Left lung (tissue), 10 donors: ENCODE measurements around the gene OAS1. TPM values are rescaled to one million over a fixed set of nuclear protein-coding genes. Genes with fewer than 3 reads are reported as not detected.

Experiments
- ATAC-seq: fragments of 200-7000 bp; cut with Tn5 transposase; one replicate; pipeline ENCODE4 v1.9.1; 2020; ENCODE audit warnings: moderate library complexity
- DNase-seq, 4 donors: peaks; one replicate each; pipeline ENCODE4 v3.0.0-alpha.2; 2013 to 2020
- H3K27ac ChIP-seq, 2 donors: fragments of 200-600 bp; sonication (generic) in 1 of 2; one replicate each; pipeline versions ENCODE4 v1.5.0 to v1.8.0; 2020 to 2021
- H3K27me3 ChIP-seq, 2 donors: fragments of 200-600 bp; sonication (generic) in 1 of 2; one replicate each; pipeline versions ENCODE4 v1.5.0 to v1.8.0; 2020 to 2021
- H3K36me3 ChIP-seq, 2 donors: fragments of 200-600 bp; sonication (generic) in 1 of 2; one replicate each; pipeline versions ENCODE4 v1.5.0 to v1.8.0; 2020 to 2021
- H3K4me1 ChIP-seq, 2 donors: fragments of 200-600 bp; one replicate each; pipeline ENCODE4 v1.8.0; 2021
- H3K4me3 ChIP-seq, 2 donors: fragments of 200-600 bp; sonication (generic) in 1 of 2; one replicate each; pipeline versions ENCODE4 v1.5.0 to v1.8.0; 2020 to 2021; ENCODE audit warnings: mild to moderate bottlenecking in 1 of 2
- H3K9me3 ChIP-seq, 2 donors: fragments of 200-600 bp; sonication (generic) in 1 of 2; one replicate each; pipeline versions ENCODE4 v1.5.0 to v1.8.0; 2020 to 2021
- intact Hi-C, 2 donors: fragments of 100-400 bp; cut with DNase I; formaldehyde crosslinking; loops; one replicate each; pipeline versions ENCODE4 v1.11.2 to v1.14.2; 2022
- polyA plus RNA-seq, 6 donors: library from polyadenylated mRNA; unstranded; fragments of 120-200 nt; gene quantifications; one replicate each; pipeline ENCODE4 v1.2.1, GENCODE V29; 2013; ENCODE audit not compliant: insufficient read length in 6 of 6
- total RNA-seq, 2 donors: library from RNA; stranded (reverse); fragmentation: NEBNext Ultra II Directional; extraction: Animal tissue kit (Norgen Biotek cat#: 25700); gene quantifications; one replicate each; pipeline ENCODE4 v1.2.1, GENCODE V29; 2021
- TF ChIP-seq, protein P1 (sequence below), 2 donors: fragments of 200-600 bp; sonication (generic) in 1 of 2; IDR thresholded peaks; one replicate each; pipeline versions ENCODE4 v1.5.0 to v1.8.0; 2021; ENCODE audit warnings: antibody characterized with exemption in 2 of 2
- donor health status: DM: no; HTN: yes; CAD: no.
- donor health status: DM: no; HTN: no; CAD: no.

OAS1 gene
- total and polyA plus RNA-seq, 8 donors = 3.3 to 48.3 (median 5.3) TPM

DNA sequence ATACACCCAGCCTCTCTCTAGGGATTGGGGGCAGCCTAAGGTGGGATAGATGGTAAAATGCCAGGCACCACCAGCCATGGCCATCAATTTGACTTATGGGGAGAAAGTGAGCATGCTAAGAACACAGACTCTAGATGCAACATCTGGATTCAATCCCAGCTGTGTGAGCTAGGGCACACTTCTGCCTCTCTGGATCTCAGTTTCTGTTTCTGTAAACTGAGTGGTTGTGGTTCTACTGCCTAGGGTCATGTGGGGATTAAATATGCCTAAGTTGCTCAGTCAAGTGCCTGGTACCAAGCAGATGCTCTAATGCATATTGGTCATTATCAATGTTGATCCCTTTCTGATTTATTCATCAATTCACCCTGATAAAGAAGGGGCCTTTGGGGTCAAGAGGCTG, 12.6 kb upstream of the OAS1 start:
- no peak overlapping the region for H3K27ac ChIP-seq
- H3K9me3 ChIP-seq = no peaks in the 10 kb centered on the region
- TF ChIP-seq, protein P1, sequence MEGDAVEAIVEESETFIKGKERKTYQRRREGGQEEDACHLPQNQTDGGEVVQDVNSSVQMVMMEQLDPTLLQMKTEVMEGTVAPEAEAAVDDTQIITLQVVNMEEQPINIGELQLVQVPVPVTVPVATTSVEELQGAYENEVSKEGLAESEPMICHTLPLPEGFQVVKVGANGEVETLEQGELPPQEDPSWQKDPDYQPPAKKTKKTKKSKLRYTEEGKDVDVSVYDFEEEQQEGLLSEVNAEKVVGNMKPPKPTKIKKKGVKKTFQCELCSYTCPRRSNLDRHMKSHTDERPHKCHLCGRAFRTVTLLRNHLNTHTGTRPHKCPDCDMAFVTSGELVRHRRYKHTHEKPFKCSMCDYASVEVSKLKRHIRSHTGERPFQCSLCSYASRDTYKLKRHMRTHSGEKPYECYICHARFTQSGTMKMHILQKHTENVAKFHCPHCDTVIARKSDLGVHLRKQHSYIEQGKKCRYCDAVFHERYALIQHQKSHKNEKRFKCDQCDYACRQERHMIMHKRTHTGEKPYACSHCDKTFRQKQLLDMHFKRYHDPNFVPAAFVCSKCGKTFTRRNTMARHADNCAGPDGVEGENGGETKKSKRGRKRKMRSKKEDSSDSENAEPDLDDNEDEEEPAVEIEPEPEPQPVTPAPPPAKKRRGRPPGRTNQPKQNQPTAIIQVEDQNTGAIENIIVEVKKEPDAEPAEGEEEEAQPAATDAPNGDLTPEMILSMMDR (IDR thresholded peaks at IDR 0.05) = no peak
- ATAC-seq (no peak), DNase-seq (no peak)
- H3K27me3 ChIP-seq = peaks cover 3 to 9% of the 10 kb centered on the region in 2 donors
- intact Hi-C loops = no loop called here
- no peaks in the 10 kb centered on the region for H3K36me3 ChIP-seq
- no peak overlapping the region for H3K4me3 ChIP-seq
- H3K4me1 ChIP-seq = peaks cover 0 to 7% of the 10 kb centered on the region in 2 donors

DNA sequence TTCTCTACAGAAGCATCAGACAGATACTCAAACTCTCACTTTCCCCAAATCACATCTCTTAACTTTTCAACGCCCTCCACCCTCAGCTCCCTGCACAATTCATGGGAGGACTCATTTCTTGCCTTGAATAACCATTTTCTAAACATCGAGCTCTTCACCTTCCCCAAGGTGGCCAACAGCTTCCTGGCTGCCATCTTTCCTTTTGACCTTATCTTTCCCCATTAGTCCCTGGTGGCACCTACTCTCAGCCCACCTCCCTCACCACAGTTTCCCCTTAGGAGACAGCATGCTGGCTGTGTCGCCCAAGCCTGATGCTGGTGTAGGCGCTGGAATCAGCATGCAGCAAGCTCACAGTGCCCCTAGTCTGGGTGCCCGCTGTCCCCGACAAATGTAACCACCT, 8.4 kb upstream of the OAS1 start:
- Histone ChIP-seq H3K27ac (no peak overlapping the region), H3K9me3 (no peaks in the 10 kb centered on the region), H3K36me3 (no peaks in the 10 kb centered on the region), H3K27me3 (peaks cover 3 to 9% of the 10 kb centered on the region in 2 donors), H3K4me3 (no peak overlapping the region), H3K4me1 (peaks cover 0 to 4% of the 10 kb centered on the region in 2 donors)
- intact Hi-C loops = no loop called here
- ATAC-seq (no peak), DNase-seq (no peak)
- TF ChIP-seq, protein P1 (IDR thresholded peaks at IDR 0.05) = no peak

DNA sequence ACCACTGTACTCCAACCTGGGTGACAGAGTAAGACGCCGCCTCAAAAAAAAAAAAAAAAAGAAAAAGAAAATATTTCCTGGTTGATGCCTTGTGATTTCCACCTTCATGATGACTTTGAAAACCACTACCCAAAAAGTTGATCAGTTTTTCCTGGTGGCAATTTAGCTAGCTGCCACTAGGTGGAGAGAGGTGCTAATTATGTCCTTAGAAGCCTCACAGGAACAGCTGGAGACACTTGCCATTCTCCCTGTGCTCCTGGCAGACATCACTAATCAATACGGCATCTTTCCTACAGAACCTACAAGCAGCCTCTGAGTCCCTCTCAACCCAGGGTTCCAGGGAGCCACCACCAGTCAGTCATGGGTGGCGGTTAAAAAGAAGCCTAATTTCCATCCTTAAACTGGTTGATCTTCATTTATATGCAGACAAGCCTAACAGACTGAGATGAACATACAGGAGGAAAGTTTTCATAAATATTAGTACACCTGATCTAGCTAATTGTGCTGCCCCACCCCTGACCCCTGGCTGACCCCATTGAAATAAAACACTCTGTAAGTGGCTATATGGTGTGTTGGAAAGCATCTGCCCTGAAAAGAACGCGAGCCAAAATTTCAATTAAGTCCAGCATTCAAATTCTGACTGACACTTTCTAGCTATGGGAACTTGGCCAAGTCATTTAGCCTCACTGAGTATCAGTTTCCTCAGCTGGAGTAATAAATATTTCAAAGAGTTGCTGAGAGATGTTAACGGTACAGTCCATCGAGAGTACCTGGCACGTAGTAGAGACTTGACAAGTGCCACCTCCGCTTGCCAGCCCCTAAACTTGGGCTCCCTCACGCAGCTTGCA, 6.2 kb upstream of the OAS1 start:
- peaks cover under 1 to 10% of the 10 kb centered on the region in 2 donors for H3K4me1 ChIP-seq
- no peak for DNase-seq
- H3K9me3 ChIP-seq = no peaks in the 10 kb centered on the region
- intact Hi-C loops = no loop called here
- peak; percentile 81 for ATAC-seq
- no peak overlapping the region for H3K27ac ChIP-seq
- H3K36me3 ChIP-seq = no peaks in the 10 kb centered on the region
- peaks cover 3 to 6% of the 10 kb centered on the region in 2 donors for H3K27me3 ChIP-seq
- TF ChIP-seq, protein P1 (IDR thresholded peaks at IDR 0.05) = peak; percentile 56 to 57
- no peak overlapping the region for H3K4me3 ChIP-seq

DNA sequence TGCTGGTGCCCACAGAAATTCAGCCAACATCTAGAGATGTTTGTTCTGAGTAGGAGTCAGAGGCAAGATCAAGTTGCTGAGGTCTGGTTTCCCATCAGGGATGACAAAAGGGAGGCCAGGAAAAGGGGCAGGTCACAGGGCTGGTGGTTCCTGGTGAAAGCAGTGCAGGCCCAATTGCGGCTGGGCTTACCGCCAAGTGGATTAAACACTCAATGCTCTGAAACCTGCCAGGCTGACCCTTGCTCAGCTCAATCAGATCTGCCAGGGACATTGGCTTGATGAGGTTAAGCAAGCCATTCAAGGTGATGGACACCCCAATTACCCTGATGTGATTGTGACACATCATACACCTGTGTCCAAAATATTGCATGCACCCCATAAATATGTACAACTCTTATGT, 5.5 kb upstream of the OAS1 start:
- Histone ChIP-seq H3K27ac (no peak overlapping the region), H3K4me3 (no peak overlapping the region), H3K4me1 (peaks cover 4 to 17% of the 10 kb centered on the region in 2 donors), H3K27me3 (peaks cover 3 to 6% of the 10 kb centered on the region in 2 donors), H3K9me3 (no peaks in the 10 kb centered on the region), H3K36me3 (no peaks in the 10 kb centered on the region)
- DNase-seq (no peak), ATAC-seq (no peak)
- intact Hi-C loops = no loop called here
- TF ChIP-seq, protein P1 (IDR thresholded peaks at IDR 0.05) = no peak

DNA sequence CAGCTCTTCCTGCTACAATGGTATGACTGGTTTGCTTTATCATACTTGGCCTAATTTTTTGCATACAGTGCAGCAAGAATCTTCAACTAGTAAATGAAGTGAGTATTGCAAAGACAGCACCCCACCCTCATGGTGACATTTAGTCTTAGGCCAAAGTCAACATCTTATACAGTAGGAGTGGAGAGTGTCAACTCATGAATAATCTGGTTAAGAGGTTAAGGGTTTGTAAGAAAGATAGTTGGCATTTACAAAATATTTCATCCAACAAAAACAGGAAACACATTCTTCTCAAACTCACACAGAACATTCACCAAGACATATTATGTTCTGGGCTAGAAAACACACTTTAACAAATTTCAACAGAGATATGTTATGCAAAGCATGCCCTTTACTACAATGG, 2.2 kb upstream of the OAS1 start:
- no peak for DNase-seq
- H3K36me3 ChIP-seq = peaks cover 0 to 10% of the 10 kb centered on the region in 2 donors
- intact Hi-C loops = no loop called here
- H3K27ac ChIP-seq = no peak overlapping the region
- ATAC-seq = peak; percentile 51
- H3K9me3 ChIP-seq = no peaks in the 10 kb centered on the region
- TF ChIP-seq, protein P1 (IDR thresholded peaks at IDR 0.05) = no peak
- H3K4me3 ChIP-seq = no peak overlapping the region
- H3K27me3 ChIP-seq = no peaks in the 10 kb centered on the region
- H3K4me1 ChIP-seq = peaks cover 15 to 49% of the 10 kb centered on the region in 2 donors
